Measurements from ENCODE around the gene WFDC12.

The WFDC12 gene

GRCh38 chr20:45136911-45137310 is 12.6 kb upstream of the WFDC12 start:
- Histone ChIP-seq H3K79me2 (ENCODE audit: control insufficient read depth, low read length) (no peaks in the 10 kb centered on the region), H3K4me3 (ENCODE audit: low read length) (no peak overlapping the region), H4K20me1 (ENCODE audit: control insufficient read depth, insufficient read depth, low read depth, low read length) (no peaks in the 10 kb centered on the region), H3K36me3 (ENCODE audit: control insufficient read depth, low read length) (no peaks in the 10 kb centered on the region), H3K4me1 (ENCODE audit: control insufficient read depth, low read length) (no peaks in the 10 kb centered on the region; the same call in 1 of the 2 replicates), H3K9me3 (ENCODE audit: control insufficient read depth, insufficient read depth, low read length) (no peaks in the 10 kb centered on the region), H3K4me2 (ENCODE audit: low read length) (no peak overlapping the region), H3K27ac (ENCODE audit: low read depth, low read length) (no peak overlapping the region), H3K9me2 (replicated peaks; ENCODE audit: control insufficient read depth, low read length) (no peaks in the 10 kb centered on the region), H3F3A (ENCODE audit: control insufficient read depth, insufficient read depth) (no peaks in the 10 kb centered on the region), H3K27me3 (ENCODE audit: control insufficient read depth, low read length) (peaks cover 10% of the 10 kb centered on the region)
- TF ChIP-seq EZH2phosphoT487 (IDR thresholded peaks at IDR 0.05; ENCODE audit: borderline replicate concordance, low read length) (no peak), CTCF (IDR thresholded peaks at IDR 0.05; ENCODE audit: low read depth, low read length, poor library complexity, severe bottlenecking) (no peak)

GRCh38 chr20:45128099-45128498 is 3.8 kb upstream of the WFDC12 start:
- H3K79me2 ChIP-seq (ENCODE audit: control insufficient read depth, low read length), result no peaks in the 10 kb centered on the region
- no peaks in the 10 kb centered on the region for H3K9me2 ChIP-seq (replicated peaks; ENCODE audit: control insufficient read depth, low read length)
- H3K4me3 ChIP-seq (ENCODE audit: low read length), result no peak overlapping the region
- H3K36me3 ChIP-seq (ENCODE audit: control insufficient read depth, low read length), result no peaks in the 10 kb centered on the region
- H3F3A ChIP-seq (ENCODE audit: control insufficient read depth, insufficient read depth), result no peaks in the 10 kb centered on the region
- peaks cover 22% of the 10 kb centered on the region for H3K27me3 ChIP-seq (ENCODE audit: control insufficient read depth, low read length)
- no peaks in the 10 kb centered on the region for H3K4me1 ChIP-seq (ENCODE audit: control insufficient read depth, low read length)
- no peaks in the 10 kb centered on the region for H3K9me3 ChIP-seq (ENCODE audit: control insufficient read depth, insufficient read depth, low read length)
- no peak overlapping the region for H3K4me2 ChIP-seq (ENCODE audit: low read length)
- H4K20me1 ChIP-seq (ENCODE audit: control insufficient read depth, insufficient read depth, low read depth, low read length), result no peaks in the 10 kb centered on the region
- TF ChIP-seq EZH2phosphoT487 (IDR thresholded peaks at IDR 0.05; ENCODE audit: borderline replicate concordance, low read length) (no peak), CTCF (IDR thresholded peaks at IDR 0.05; ENCODE audit: low read depth, low read length, poor library complexity, severe bottlenecking) (no peak)
- H3K27ac ChIP-seq (ENCODE audit: low read depth, low read length), result no peak overlapping the region

- no peaks in the 10 kb centered on the region for H3K36me3 ChIP-seq (ENCODE audit: control insufficient read depth, low read length)
- no peaks in the 10 kb centered on the region for H3K4me1 ChIP-seq (ENCODE audit: control insufficient read depth, low read length)
- H3K79me2 ChIP-seq (ENCODE audit: control insufficient read depth, low read length), result no peaks in the 10 kb centered on the region
- no peaks in the 10 kb centered on the region for H3K9me2 ChIP-seq (replicated peaks; ENCODE audit: control insufficient read depth, low read length)
- H3K27me3 ChIP-seq (ENCODE audit: control insufficient read depth, low read length), result peaks cover 18% of the 10 kb centered on the region; the same call in 1 of the 2 replicates
- no peak overlapping the region for H3K4me3 ChIP-seq (ENCODE audit: low read length)
- no peak for TF ChIP-seq EZH2phosphoT487 (IDR thresholded peaks at IDR 0.05; ENCODE audit: borderline replicate concordance, low read length)
- no peak for TF ChIP-seq CTCF (IDR thresholded peaks at IDR 0.05; ENCODE audit: low read depth, low read length, poor library complexity, severe bottlenecking)
- no peaks in the 10 kb centered on the region for H3K9me3 ChIP-seq (ENCODE audit: control insufficient read depth, insufficient read depth, low read length)
- H3F3A ChIP-seq (ENCODE audit: control insufficient read depth, insufficient read depth), result no peaks in the 10 kb centered on the region
- H4K20me1 ChIP-seq (ENCODE audit: control insufficient read depth, insufficient read depth, low read depth, low read length), result no peaks in the 10 kb centered on the region
- H3K27ac ChIP-seq (ENCODE audit: low read depth, low read length), result no peak overlapping the region
- no peak overlapping the region for H3K4me2 ChIP-seq (ENCODE audit: low read length)
Measured at GRCh38 chr20:45121388-45121787, 2.9 kb downstream of the WFDC12 start.

Measured in DOHH2 (cell line).